HG03280 (cell line): Measurements from ENCODE around the gene CCDC78.

Source experiments
- ATAC-seq: cut with Tn5 transposase; IDR thresholded peaks from one replicate; pipeline ENCODE4 v1.9.1; 2021; ENCODE audit warnings: mild to moderate bottlenecking, moderate library complexity; ENCODE audit not compliant: unreplicated experiment

CCDC78 gene

GRCh38 chr16:679814-680624 is 46.2 kb downstream of the CCDC78 start, which contains the start of gene STUB1:
STUB1 (plus strand) TSS chr16:680410; CDS start chr16:680526, 116 bp downstream.
- peak; percentile 35 for ATAC-seq

DNA sequence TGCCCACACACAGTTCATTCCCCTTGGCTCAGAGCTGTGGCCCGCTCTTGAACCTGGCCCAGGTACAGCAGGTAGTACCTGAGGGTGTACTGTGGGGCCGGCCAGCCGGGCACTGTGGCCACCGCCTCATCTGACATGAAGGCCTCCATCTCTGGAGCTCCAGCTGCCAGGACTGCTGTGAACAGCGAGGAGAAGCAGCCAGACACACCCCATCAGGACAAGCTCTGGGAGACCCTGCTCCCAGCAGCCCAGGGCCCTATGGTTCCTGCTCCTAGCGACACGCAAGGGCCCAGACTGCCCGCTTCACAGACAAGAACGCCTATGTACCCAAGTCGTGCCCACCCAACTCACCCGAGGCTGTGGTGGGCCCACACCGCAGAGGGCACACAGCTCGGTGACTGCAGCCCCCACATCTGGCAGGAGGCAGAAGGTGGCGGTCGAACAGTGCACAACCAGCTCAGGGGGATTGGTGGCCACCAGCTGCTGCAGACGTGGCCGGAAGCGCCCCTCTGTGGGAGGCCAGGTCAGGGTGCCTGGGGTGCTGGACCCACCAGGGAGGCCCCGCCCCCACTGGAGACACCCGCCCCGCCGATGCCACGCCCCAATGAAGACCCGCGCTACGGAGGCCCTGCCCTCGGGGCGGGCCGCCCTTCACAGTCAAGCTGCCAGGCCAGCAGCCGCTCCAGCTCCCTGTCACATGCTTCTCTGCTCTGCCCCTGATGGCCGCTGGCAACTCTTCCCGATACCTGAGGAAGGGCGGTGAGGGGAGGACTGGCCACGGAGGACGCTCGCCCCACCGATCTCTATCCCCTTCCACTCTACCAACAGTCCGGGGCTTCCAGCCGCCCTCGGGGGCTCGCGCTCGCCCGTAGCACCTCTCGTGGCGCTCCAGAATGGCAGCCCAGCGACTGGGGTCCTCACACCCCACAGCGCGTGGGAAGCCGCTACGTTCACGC is 47.1 kb downstream of the CCDC78 start:
- ATAC-seq: peak; percentile 1

DNA sequence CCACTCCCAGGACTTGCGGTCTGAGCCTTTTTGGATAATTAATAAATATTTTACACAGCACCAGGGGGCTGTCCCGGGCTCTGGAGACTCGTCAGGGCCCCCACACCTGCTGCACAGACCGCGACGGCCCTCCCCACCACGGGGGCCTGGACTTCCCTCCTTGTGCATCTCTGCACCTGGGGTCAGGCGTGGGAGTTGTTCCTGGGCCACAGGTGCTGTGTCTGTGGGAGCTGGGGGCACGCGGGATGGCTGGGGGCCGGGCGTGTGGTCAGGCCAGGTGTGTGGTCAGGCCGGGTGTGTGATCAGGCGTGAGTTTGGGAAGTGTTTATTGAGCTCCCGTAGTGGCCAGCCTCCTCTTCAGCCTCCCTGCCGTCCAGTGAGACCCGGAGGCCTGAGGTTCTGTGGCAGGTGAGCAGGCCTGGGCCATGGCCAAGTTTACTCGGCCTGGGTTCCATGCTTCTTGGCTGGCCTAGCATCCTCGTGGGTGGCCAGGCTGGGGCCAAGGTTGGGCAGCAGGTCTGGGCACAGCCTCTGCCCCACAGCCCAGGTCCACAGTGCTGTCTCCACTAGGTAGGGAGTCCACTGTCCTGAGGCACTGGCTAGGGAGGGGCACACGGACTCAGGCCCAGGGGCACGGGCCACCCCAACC is 47.9 kb downstream of the CCDC78 start:
- no peak for ATAC-seq

DNA sequence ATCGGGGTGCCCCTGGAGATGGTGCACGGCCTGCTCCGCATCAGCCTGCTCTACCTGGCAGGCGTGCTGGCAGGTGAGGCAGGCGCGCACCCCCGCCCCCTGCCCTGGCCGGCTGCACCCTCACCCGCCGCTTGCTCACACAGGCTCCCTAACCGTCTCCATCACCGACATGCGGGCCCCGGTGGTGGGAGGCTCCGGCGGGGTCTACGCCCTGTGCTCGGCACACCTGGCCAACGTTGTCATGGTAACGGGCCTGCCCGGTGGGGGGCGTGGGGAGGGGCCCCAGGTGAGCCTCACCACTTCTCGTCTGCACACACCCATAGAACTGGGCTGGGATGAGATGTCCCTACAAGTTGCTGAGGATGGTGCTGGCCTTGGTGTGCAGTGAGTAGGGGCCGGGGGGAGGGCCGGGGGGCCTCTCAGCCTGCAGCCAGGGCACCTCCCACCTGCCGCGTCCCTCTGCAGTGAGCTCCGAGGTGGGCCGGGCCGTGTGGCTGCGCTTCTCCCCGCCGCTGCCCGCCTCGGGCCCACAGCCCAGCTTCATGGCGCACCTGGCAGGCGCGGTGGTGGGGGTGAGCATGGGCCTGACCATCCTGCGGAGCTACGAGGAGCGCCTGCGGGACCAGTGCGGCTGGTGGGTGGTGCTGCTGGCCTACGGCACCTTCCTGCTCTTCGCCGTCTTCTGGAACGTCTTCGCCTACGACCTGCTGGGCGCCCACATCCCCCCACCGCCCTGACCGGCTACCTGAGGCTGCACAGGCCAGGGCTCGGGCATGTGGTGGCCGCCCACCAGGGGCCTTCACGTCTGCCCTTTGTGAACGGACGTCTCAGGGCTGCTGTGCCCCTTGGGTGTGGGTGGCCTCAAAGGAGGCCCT is 48.7 kb downstream of the CCDC78 start:
- ATAC-seq: no peak

- ATAC-seq: no peak
Measured at GRCh38 chr16:676913-677312, 49.3 kb downstream of the CCDC78 start.

- no peak for ATAC-seq
Measured at GRCh38 chr16:676565-676902, 49.7 kb downstream of the CCDC78 start.

DNA sequence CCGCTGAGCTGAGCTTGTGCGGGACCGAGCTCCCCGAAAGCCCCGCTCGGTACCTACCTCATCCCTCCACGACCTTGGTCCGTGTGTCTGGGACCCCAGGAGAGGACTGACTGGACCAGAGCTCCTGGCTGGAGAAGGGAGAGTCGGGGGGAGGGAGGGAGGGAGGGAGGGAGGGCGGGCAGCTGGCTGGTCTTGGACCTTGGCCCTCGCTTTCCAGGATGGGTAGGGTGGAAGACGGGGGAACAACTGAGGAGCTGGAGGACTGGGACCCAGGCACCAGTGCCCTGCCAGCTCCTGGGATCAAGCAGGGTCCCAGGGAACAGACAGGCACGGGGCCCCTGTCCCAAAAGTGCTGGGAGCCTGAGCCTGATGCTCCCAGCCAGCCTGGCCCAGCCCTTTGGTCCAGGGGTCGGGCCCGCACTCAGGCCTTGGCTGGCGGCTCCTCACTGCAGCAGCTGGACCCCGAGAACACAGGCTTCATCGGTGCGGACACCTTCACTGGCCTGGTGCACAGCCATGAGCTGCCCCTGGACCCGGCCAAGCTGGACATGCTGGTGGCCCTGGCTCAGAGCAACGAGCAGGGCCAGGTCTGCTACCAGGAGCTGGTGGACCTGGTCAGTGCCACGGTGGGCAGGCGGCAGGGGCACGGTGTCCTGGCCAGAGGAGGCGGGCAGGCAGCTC is 50.2 kb downstream of the CCDC78 start:
- ATAC-seq: no peak

- ATAC-seq: no peak
Measured at GRCh38 chr16:674968-675883, 51.0 kb downstream of the CCDC78 start, which contains the start of gene RHBDL1. RHBDL1 (plus strand) TSS chr16:675671; CDS start chr16:675791, 120 bp downstream.

DNA sequence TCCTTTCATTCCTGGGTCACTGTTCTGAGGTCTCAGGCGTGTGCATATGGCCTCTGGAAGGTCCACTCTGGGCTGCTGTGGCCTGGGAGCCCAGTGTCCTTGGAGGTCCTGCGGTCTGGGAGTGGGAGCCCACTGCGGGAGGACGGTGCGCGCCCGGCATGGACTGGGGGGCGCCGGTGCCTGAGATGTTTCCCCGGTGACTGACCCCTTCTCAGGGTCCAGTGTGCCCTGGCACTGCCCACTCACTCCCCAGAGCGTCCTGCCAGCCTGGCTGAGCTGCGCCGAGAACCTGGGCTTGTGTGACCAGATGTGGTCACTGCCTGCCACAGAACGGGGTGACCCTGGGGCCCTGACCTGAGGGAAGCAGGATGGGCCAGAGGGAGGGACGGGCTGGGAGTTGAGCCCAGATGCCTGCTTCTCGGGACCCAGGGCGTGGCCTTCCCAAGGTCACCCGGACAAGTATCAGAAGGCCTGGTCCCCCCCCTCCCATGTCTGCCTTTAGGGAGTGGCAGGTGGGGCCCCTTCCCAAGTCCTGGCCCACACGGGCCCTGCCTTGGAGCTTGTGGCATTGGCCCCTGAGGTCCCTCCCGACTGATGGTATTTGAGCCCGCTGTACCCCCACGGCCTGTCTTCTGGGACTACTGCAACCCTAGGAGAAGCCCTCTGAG is 51.9 kb downstream of the CCDC78 start:
- ATAC-seq: no peak

DNA sequence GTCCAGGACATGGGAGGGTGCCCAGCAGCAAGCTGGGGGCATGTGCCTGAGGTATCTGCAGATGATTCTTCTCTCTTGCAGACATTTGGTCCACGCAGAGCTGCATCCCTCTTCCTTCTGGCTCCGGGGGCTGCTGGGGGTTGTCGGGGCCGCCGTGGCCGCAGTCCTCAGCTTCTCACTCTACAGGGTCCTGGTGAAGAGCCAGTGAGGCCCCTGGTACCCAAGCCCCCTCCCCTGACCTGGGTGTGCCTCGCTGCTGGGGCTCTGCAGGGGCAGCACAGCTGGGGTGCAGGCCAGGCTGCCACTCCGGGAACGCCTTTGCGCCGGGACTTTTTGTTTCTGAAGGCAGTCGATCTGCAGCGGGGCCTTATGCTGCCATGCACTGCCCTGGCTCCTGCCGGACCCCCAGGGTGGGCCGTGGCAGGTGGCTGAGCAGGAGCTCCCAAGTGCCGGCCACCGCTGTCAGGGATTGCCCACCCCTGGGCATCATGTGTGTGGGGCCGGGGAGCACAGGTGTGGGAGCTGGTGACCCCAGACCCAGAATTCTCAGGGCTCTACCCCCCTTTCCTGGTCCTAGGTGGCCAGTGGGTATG is 52.7 kb downstream of the CCDC78 start:
- no peak for ATAC-seq

DNA sequence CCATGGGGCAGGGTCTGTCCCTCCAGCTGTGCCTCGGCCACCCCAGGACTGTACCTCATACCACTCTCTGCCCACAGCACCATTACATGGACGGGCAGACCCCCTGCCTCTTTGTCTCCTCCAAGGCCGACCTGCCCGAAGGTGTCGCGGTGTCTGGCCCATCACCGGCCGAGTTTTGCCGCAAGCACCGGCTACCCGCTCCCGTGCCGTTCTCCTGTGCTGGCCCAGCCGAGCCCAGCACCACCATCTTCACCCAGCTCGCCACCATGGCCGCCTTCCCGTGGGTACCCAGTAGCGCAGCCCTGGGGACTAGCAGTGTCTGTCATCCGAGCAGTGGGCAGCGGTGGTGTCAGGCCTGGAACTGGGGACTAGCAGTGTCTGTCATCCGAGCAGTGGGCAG is 53.4 kb downstream of the CCDC78 start:
- no peak for ATAC-seq
